OCI-LY1 (cell line): ENCODE results near the gene FYN.

ENCODE experiments used
- EZH2 ChIP-seq: fragments of 200-600 bp; sonication (generic), shearing (Covaris generic); IDR thresholded peaks from 2 replicates; pipeline ENCODE4 v1.8.0; 2017; ENCODE audit warnings: borderline replicate concordance, mixed run types, mild to moderate bottlenecking, antibody characterized with exemption, low read length, moderate library complexity, mixed read lengths
- TF ChIP-seq, protein P1 (sequence below): fragments of 200-600 bp; sonication (generic), shearing (Covaris generic); IDR thresholded peaks from 2 replicates; pipeline ENCODE4 v1.5.1; 2017; ENCODE audit warnings: mild to moderate bottlenecking, antibody characterized with exemption, low read length, moderate library complexity, mixed read lengths

DNA sequence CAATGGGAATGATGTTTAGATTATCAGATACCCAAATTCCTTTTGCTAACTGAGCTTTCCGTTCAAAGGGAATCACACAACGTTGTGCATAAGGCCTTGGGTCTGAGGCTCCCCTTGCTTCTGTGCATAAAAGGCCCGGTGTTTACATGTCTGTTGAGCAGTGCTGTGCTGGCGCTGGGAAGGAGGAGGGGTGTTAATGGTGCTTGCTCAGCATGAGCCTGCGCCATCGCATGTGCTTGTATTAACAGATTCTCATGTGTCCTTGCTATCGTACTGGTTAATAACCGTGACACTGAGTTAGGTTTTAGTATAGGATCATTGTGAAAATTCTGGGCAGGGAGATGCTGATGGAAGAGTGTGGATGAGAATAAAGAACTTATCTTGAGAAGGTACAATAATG lies 205.3 kb downstream of the FYN start:
- TF ChIP-seq EZH2, result no peak
- TF ChIP-seq, protein P1, sequence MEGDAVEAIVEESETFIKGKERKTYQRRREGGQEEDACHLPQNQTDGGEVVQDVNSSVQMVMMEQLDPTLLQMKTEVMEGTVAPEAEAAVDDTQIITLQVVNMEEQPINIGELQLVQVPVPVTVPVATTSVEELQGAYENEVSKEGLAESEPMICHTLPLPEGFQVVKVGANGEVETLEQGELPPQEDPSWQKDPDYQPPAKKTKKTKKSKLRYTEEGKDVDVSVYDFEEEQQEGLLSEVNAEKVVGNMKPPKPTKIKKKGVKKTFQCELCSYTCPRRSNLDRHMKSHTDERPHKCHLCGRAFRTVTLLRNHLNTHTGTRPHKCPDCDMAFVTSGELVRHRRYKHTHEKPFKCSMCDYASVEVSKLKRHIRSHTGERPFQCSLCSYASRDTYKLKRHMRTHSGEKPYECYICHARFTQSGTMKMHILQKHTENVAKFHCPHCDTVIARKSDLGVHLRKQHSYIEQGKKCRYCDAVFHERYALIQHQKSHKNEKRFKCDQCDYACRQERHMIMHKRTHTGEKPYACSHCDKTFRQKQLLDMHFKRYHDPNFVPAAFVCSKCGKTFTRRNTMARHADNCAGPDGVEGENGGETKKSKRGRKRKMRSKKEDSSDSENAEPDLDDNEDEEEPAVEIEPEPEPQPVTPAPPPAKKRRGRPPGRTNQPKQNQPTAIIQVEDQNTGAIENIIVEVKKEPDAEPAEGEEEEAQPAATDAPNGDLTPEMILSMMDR, result no peak
